Skeletal muscle tissue (tissue), 4 donors: ENCODE measurements around the gene GPBP1L1. TPM values are rescaled to one million over a fixed set of nuclear protein-coding genes. Genes with fewer than 3 reads are reported as not detected.
"Not testable (repeated sequence)": the region's sequence is repeated elsewhere in the genome, so short reads cannot be mapped to it uniquely, and the experiment has no call there.

Source experiments
- H3K27ac ChIP-seq: one replicate; pipeline ENCODE4 v1.7.0; 2013; ENCODE audit warnings: mild to moderate bottlenecking, low read depth, low read length, inconsistent platforms
- H3K27me3 ChIP-seq, 3 donors: one replicate each; pipeline ENCODE4 v1.7.0; 2013; ENCODE audit warnings: low read length in 3 of 3; ENCODE audit not compliant: control insufficient read depth in 3 of 3, insufficient read depth in 3 of 3
- H3K36me3 ChIP-seq, 3 donors: one replicate each; pipeline ENCODE4 v1.7.0; 2013; ENCODE audit warnings: low read length in 3 of 3; ENCODE audit not compliant: control insufficient read depth in 3 of 3, insufficient read depth in 3 of 3
- H3K4me1 ChIP-seq, 3 donors: one replicate each; pipeline ENCODE4 v1.7.0; 2013; ENCODE audit warnings: low read length in 3 of 3, mild to moderate bottlenecking in 3 of 3; ENCODE audit not compliant: control insufficient read depth in 3 of 3, insufficient read depth in 3 of 3
- H3K4me3 ChIP-seq, 3 donors: one replicate each; pipeline ENCODE4 v1.7.0; 2013; ENCODE audit warnings: low read length in 3 of 3
- H3K9ac ChIP-seq, 3 donors: one replicate each; pipeline ENCODE4 v1.7.0; 2013; ENCODE audit warnings: low read length in 3 of 3, mild to moderate bottlenecking in 3 of 3, moderate library complexity in 2 of 3, low read depth in 1 of 3
- H3K9me3 ChIP-seq, 3 donors: one replicate each; pipeline ENCODE4 v1.7.0; 2013; ENCODE audit warnings: low read length in 3 of 3; ENCODE audit not compliant: control insufficient read depth in 3 of 3
- total RNA-seq: library from RNA; depleted of rRNA; stranded (reverse); fragments of >200 nt; gene quantifications from one replicate; pipeline ENCODE4 v1.2.3, GENCODE V29; 2014
- donor health status: Osteomylitis.

Gene GPBP1L1
- total RNA-seq, result 69.9 TPM

GRCh38 chr1:45686288-45687013 is at the start of gene GPBP1L1:
Gene GPBP1L1, minus strand, starts transcription at chr1:45686533. Its CDS starts 27,446 bp downstream, at chr1:45659087.
- Histone ChIP-seq H3K36me3 (peaks cover 0 to 4% (median 4%) of the 10 kb centered on the region in 3 donors), H3K4me3 (peak within 1 kb of the TSS; percentile 94 to 99 (median 98)), H3K4me1 (peaks cover 25 to 33% (median 29%) of the 10 kb centered on the region in 3 donors), H3K27ac (peak within 1 kb of the TSS; percentile 99), H3K27me3 (no peaks in the 10 kb centered on the region), H3K9me3 (no peaks in the 10 kb centered on the region), H3K9ac (peak within 1 kb of the TSS; percentile 96 to 100 (median 99))

GRCh38 chr1:45730780-45731319 is 44.5 kb upstream of the GPBP1L1 start:
- Histone ChIP-seq H3K9me3 (no peaks in the 10 kb centered on the region), H3K4me1 (no peaks in the 10 kb centered on the region), H3K27ac (no peak overlapping the region), H3K36me3 (peaks cover 3 to 6% (median 3%) of the 10 kb centered on the region in 3 donors), H3K4me3 (no peak overlapping the region), H3K9ac (no peak overlapping the region), H3K27me3 (no peaks in the 10 kb centered on the region)

DNA sequence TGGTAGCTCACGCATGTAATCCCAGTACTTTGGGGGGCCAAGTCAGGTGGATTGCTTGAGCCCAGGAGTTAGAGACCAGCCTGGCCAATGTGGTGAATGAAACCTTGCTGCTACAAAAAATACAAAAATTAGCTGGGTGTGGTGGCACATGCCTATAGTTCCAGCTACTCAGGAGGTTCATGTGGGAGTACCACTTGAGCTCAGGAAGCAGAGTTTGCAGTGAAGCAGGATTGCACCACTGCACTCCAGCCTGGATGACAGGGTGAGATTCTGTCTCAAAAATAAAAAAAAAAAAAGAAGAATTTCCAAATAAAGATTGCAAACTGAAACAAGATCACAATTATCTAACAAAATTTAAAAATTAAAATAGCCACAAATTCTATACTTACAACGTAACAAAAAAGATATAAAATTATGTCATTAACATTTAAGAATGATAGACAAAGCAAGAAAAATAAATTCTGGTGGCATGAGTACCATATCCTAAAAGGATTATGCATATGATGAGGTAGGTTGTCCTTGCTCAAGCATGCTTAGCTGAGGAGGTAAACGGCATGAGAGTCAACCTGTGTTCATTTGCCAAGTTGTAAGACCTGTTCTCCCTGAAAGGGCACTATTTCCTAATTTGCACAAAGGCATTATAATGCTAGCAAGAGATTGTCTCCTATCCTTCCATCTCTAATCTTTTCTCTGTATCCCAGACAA is 43.9 kb upstream of the GPBP1L1 start:
- no peaks in the 10 kb centered on the region for H3K27me3 ChIP-seq
- H3K4me3 ChIP-seq, result no peak overlapping the region
- H3K36me3 ChIP-seq, result peaks cover 3 to 6% (median 3%) of the 10 kb centered on the region in 3 donors
- no peaks in the 10 kb centered on the region for H3K9me3 ChIP-seq
- no peak overlapping the region for H3K9ac ChIP-seq
- H3K4me1 ChIP-seq, result no peaks in the 10 kb centered on the region
- no peak overlapping the region for H3K27ac ChIP-seq

GRCh38 chr1:45726007-45726406 is 39.7 kb upstream of the GPBP1L1 start:
- H3K9ac ChIP-seq, H3K36me3 ChIP-seq, H3K27ac ChIP-seq, H3K9me3 ChIP-seq, H3K4me3 ChIP-seq, H3K4me1 ChIP-seq, H3K27me3 ChIP-seq: not testable (repeated sequence)

DNA sequence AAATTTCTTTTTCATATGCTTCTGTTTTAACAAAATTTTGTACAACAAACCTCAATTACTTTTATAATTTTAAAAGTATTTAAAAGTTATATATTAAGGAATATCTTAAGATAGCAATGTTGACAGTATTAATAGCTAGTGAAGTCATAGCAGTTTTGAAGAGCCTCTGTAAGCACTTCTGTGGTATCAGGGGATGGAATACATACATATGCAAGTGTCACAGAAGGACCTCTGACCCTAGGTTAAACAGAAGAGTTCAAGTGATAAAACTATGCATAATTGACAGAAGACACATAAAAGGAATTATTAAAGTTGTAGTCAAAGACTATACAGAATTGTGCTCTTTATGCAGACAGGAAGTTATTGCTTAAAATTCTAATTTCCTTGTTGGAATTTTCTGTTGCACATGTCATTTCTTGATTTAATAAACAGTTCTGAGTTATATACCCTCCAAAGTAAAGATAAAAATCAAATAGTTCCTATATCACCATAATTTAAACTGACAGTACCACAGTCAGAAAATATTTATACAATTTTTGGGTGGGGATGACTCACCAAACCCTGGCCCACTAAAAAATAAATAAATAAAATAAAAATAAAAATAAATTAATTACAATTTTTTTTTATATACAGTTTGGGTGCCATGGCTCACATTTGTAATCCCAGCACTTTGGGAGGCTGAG is 37.1 kb upstream of the GPBP1L1 start:
- no peak overlapping the region for H3K27ac ChIP-seq

GRCh38 chr1:45722809-45723208 is 36.5 kb upstream of the GPBP1L1 start:
- Histone ChIP-seq H3K4me3 (no peak overlapping the region), H3K27ac (no peak overlapping the region), H3K9me3 (no peaks in the 10 kb centered on the region), H3K4me1 (no peaks in the 10 kb centered on the region), H3K27me3 (no peaks in the 10 kb centered on the region), H3K36me3 (peaks cover 2 to 7% (median 3%) of the 10 kb centered on the region in 3 donors), H3K9ac (no peak overlapping the region)

More for the DNA sequence above, 37.1 kb upstream of the GPBP1L1 start:
- H3K9ac ChIP-seq, result no peak overlapping the region
- H3K4me1 ChIP-seq, result no peaks in the 10 kb centered on the region
- no peak overlapping the region for H3K4me3 ChIP-seq
- no peaks in the 10 kb centered on the region for H3K9me3 ChIP-seq
- H3K27me3 ChIP-seq, result no peaks in the 10 kb centered on the region
- H3K36me3 ChIP-seq, result peaks cover under 1 to 7% (median 3%) of the 10 kb centered on the region in 3 donors

- no peak overlapping the region for H3K4me3 ChIP-seq
- H3K9ac ChIP-seq, result no peak overlapping the region
- H3K36me3 ChIP-seq, result peaks cover 1 to 5% (median 2%) of the 10 kb centered on the region in 3 donors
- H3K27ac ChIP-seq, result no peak overlapping the region
- no peaks in the 10 kb centered on the region for H3K9me3 ChIP-seq
- H3K4me1 ChIP-seq, result no peaks in the 10 kb centered on the region
- H3K27me3 ChIP-seq, result no peaks in the 10 kb centered on the region
Measured at GRCh38 chr1:45721207-45721606, 34.9 kb upstream of the GPBP1L1 start.

GRCh38 chr1:45718289-45718688 is 32.0 kb upstream of the GPBP1L1 start:
- Histone ChIP-seq H3K36me3 (peaks cover 0 to 15% (median 11%) of the 10 kb centered on the region in 3 donors), H3K4me3 (no peak overlapping the region), H3K4me1 (no peaks in the 10 kb centered on the region), H3K9ac (no peak overlapping the region), H3K9me3 (no peaks in the 10 kb centered on the region), H3K27ac (no peak overlapping the region), H3K27me3 (no peaks in the 10 kb centered on the region)

DNA sequence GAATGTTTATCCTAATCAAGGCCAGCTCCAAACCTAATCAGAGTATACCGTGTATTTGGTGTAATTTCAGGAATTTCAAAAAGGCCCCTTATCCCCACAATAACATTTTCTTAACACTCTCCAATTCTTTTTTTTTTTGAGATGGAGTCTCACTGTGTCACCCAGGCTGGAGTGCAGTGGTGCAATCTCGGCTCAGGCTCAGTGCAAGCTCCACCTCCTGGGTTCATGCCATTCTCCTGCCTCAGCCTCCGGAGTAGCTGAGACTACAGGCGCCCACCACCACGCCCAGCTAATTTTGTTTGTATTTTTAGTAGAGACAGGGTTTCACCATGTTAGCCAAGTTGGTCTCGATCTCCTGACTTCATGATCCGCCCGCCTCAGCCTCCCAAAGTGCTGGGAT is 31.1 kb upstream of the GPBP1L1 start:
- H3K4me3 ChIP-seq, H3K27ac ChIP-seq, H3K4me1 ChIP-seq, H3K9ac ChIP-seq, H3K27me3 ChIP-seq, H3K9me3 ChIP-seq: not testable (repeated sequence)
- H3K36me3 ChIP-seq, result peaks cover 0 to 15% (median 10%) of the 10 kb centered on the region in 3 donors
